Left colon (tissue), 2 donors: ENCODE data around the gene ARHGAP28. TPM values are rescaled to one million over a fixed set of nuclear protein-coding genes. Genes with fewer than 3 reads are reported as not detected.
A peak's percentile ranks its signal among the peaks of the same experiment; 100 is the strongest.

Experiments used
- ATAC-seq: fragments of 200-7000 bp; cut with Tn5 transposase; one replicate; pipeline ENCODE4 v1.9.1; 2020; ENCODE audit warnings: mild to moderate bottlenecking, moderate library complexity
- DNase-seq, 2 donors: peaks; one replicate each; pipeline ENCODE4 v3.0.0-alpha.2; 2020
- intact Hi-C, 2 donors: fragments of 100-400 bp; cut with DNase I in 1 of 2; cut with micrococcal nuclease in 1 of 2; formaldehyde crosslinking; loops; one replicate each; pipeline versions ENCODE4 v1.11.2 to v1.14.0; 2022; cut with DNase I, micrococcal nuclease
- total RNA-seq, 2 donors: library from RNA; stranded (reverse); fragmentation: NEBNext Ultra II Directional; extraction: Animal tissue kit (Norgen Biotek cat#: 25700); gene quantifications; one replicate each; pipeline ENCODE4 v1.2.1, GENCODE V29; 2021
- donor health status: DM: no; HTN: no; CAD: no.
- donor health status: DM: yes; HTN: yes; CAD: no.

The ARHGAP28 gene
- total RNA-seq, 2 donors from 2014 or later = 2.1 to 6.5 TPM

GRCh38 chr18:6939972-6940371, 210.5 kb downstream of the ARHGAP28 start:
- intact Hi-C loops = no loop called here
- DNase-seq (no peak), ATAC-seq (no peak)

GRCh38 chr18:6940451-6940850, 210.9 kb downstream of the ARHGAP28 start:
- ATAC-seq = peak; percentile 30

GRCh38 chr18:6941996-6942395, 212.5 kb downstream of the ARHGAP28 start:
- no peak for ATAC-seq

More at GRCh38 chr18:6940451-6940850, 210.9 kb downstream of the ARHGAP28 start:
- intact Hi-C loops = no loop called here
- DNase-seq = no peak

GRCh38 chr18:6942742-6943141, 213.2 kb downstream of the ARHGAP28 start:
- no peak for DNase-seq
- ATAC-seq = no peak
- intact Hi-C loops = no loop called here

More at GRCh38 chr18:6941996-6942395, 212.5 kb downstream of the ARHGAP28 start:
- intact Hi-C loops = no loop called here
- DNase-seq = no peak

GRCh38 chr18:6943143-6943542, 213.6 kb downstream of the ARHGAP28 start:
- ATAC-seq (no peak), DNase-seq (no peak)
- intact Hi-C loops = no loop called here

GRCh38 chr18:6947338-6948030, 218.0 kb downstream of the ARHGAP28 start:
- peak; percentile 78 for ATAC-seq
- intact Hi-C loops = no loop called here

GRCh38 chr18:6948281-6949055, 219.0 kb downstream of the ARHGAP28 start:
- intact Hi-C loops = no loop called here
- ATAC-seq = peak; percentile 26
- DNase-seq = peak; percentile 37 to 50

More at GRCh38 chr18:6947338-6948030, 218.0 kb downstream of the ARHGAP28 start:
- DNase-seq = peak; percentile 73 to 90

GRCh38 chr18:6949800-6950586, 220.5 kb downstream of the ARHGAP28 start:
- intact Hi-C loops = no loop called here
- DNase-seq = peak; percentile 43 to 54
- ATAC-seq = peak; percentile 66

- intact Hi-C loops = no loop called here
- ATAC-seq (no peak), DNase-seq (peak in 1 of 2 donors; percentile 35)
Measured at GRCh38 chr18:6950641-6951040, 221.1 kb downstream of the ARHGAP28 start.

- ATAC-seq (no peak), DNase-seq (no peak)
- intact Hi-C loops = no loop called here
Measured at GRCh38 chr18:6951336-6952090, 222.0 kb downstream of the ARHGAP28 start.

GRCh38 chr18:6954501-6954900, 225.0 kb downstream of the ARHGAP28 start:
- DNase-seq (no peak), ATAC-seq (no peak)
- intact Hi-C loops = no loop called here

- ATAC-seq (no peak), DNase-seq (no peak)
- intact Hi-C loops = no loop called here
Measured at GRCh38 chr18:6955304-6955703, 225.8 kb downstream of the ARHGAP28 start.

- no peak for ATAC-seq
- intact Hi-C loops = no loop called here
- DNase-seq = no peak
Measured at GRCh38 chr18:6956495-6956894, 227.0 kb downstream of the ARHGAP28 start.

- no peak for ATAC-seq
- intact Hi-C loops = no loop called here
- no peak for DNase-seq
Measured at GRCh38 chr18:6956999-6957398, 227.5 kb downstream of the ARHGAP28 start.

- intact Hi-C loops = no loop called here
- ATAC-seq (no peak), DNase-seq (no peak)
Measured at GRCh38 chr18:6959110-6959509, 229.6 kb downstream of the ARHGAP28 start.

GRCh38 chr18:6960124-6960523, 230.6 kb downstream of the ARHGAP28 start:
- ATAC-seq = no peak
- DNase-seq = no peak
- intact Hi-C loops = no loop called here

- ATAC-seq (peak; percentile 16), DNase-seq (no peak)
- intact Hi-C loops = no loop called here
Measured at GRCh38 chr18:6960656-6961055, 231.1 kb downstream of the ARHGAP28 start.

GRCh38 chr18:6961331-6961730, 231.8 kb downstream of the ARHGAP28 start:
- intact Hi-C loops = no loop called here
- peak; percentile 45 for ATAC-seq
- DNase-seq = no peak
